HG03457 (cell line): Measurements from ENCODE around the gene EVI5.
A peak's percentile ranks its signal among the peaks of the same experiment; 100 is the strongest.
"Not testable (repeated sequence)": the region's sequence is repeated elsewhere in the genome, so short reads cannot be mapped to it uniquely, and the experiment has no call there.

Experiments
- ATAC-seq: cut with Tn5 transposase; IDR thresholded peaks from one replicate; pipeline ENCODE4 v1.9.1; 2021; ENCODE audit warnings: moderate number of reproducible peaks; ENCODE audit not compliant: unreplicated experiment

EVI5 gene

DNA sequence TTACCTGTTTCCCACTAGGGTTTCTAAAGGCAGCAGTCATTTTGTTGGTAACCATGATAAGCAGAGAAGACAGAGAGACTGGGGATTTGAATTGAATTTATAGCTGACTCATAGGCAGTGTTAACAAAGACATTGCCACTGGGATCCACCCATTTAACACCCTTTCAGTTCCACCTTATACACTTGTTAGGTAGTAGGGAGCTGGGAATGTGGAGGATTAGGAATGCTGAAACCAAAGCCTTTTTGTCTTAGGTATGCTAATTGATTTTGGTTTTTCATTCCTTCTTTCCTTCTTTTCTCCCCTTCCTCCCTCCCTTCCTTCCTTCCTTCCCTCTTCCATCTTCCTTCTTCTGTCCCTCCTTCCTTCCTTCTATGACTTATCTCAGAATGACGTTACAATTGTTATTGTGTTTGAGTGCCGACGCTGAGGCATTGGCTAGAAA lies 7.5 kb upstream of the EVI5 start:
- no peak for ATAC-seq

DNA sequence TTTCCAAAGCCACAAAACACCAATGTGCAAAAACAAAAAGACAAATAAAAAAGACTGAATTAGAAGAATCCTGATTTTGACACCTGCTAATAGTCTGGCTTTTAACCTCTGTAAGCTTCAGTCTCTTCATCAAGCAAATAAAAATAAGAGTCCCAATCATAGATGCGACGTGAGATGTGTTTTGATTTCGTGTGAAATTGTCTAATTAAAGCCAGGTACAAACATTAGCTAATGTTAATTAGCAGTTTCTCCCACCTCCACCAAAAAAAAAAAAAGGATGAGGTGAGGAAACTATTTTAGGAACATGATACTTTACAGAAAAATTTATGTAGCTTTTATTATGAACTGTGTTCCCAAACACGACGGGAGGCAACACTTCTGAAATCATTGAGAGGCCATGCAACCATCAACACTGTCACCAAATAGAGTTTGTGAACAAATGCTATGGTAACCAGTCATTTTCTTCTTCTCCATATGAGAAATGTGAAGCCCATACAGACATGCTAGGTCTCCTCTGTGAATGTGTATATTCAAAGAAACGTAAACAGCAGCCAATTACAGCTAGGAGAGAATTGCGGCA lies 6.7 kb upstream of the EVI5 start:
- no peak for ATAC-seq

DNA sequence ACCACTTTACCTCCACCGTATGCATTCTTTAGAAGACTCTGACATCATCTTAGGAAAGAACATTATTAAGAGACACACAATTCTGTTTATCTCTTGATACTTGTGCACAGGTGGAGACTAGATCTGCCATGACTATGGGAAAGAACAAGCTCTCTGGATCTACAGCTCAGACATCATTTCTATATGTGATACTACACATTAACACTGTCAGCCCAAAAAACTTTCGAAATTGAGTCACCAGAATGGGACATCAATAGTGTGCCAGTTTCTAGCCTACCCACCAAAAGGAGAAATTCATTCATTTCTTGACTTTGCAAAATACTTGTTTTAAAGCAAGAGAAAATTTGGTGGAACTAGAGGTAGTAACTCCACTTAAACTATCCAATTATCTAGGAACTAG lies 6.0 kb upstream of the EVI5 start:
- no peak for ATAC-seq

DNA sequence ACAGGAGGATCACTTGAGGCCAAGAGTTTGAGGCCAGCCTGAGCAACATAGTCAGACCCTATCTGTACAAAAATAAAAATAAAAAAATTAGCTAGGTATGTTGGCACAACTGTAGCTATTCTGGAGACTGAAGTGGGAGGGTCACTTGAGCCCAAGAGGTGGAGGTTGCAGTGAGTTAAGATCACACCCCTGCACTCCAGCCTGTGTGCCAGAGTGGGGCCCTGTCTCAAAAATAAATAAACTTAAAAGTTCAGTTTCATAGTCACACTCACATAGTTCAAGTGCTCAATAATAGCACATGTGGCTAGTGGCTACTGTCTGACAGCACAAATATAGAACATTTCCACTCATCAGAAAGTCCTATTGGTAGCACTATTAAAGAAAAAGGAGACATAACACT lies 5.2 kb upstream of the EVI5 start:
- ATAC-seq: no peak

DNA sequence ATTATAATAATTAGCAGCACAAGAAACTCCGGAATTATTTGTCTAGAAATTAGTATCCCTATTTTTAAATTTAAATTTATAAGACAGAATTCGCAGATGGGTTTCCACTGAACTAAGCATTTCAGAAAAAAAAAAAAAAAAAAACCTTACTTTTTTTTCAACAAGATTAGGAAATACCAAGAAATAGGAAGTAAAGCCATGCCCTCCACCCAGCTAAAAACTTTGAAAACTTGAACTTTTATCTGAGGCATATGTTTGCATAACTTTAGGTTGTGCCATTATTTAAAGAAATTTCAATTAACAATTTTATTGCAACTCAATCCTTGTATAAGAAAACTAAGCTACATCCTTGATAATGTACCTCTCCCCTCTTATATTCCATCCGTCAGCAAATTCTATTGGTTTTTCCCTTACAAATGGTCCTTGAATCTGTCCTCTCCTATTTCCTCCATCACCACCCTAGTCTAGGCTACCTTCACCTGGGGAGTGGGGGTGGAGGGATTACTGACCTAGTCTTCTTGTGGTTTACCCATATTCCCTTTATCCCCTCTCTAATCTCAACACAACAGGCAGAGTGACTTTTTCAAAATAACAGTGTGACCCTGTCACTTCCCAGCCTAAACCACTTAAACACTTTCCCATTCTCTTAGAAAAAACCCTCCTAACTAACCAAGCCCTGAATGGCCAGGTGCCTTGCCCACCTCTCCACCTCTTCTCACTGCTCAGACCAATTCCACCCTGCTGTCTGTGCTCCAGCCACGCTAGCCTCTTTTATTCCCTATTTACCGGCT lies 1.4 kb upstream of the EVI5 start:
- ATAC-seq: no peak

DNA sequence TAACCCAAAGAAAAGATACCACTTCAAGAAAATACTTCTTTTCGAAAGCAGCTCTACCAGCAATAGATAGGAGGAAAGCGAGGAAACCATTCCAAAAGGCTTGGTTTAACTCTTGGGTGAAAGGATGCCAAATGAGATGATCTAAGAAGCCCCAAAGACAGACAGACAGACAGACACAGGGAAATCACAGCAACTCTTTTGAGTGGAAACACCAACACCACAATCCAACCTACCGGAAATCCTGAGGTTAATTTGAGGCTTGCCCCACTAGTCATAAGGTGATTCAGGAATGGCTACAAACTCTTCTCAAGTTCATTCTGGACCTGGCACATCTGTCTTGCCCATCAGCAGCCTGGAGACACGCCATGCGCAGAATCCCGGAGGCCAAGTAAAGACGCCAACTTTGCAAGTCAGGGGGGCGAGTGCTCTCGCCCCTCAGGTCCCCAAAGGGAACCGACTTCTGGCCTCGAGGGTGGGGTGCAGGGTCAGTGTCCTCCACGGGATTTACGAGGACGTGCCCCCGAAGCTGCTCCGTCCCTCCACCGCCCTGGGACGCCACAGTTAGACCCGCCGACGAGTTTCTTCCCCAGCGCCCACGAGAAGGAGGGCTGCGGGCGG lies 778 bp downstream of the EVI5 start:
- peak; percentile 18 for ATAC-seq

DNA sequence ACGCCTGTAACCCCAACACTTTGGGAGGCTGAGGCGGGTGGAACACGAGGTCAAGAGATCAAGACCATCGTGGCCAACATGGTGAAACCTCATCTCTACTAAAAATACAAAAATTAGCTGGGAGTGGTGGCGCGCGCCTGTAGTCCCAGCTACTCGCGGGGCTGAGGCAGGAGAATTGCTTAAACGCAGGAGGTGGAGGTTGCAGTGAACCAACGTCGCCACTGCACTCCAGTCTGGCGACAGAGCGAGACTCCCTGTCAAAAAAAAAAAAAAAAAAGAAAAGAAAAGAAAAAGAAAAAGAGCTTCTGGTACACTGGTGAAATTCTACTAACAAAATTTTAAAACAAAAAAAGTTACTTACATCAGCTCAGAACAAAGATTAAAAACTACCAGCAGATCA lies 1.4 kb downstream of the EVI5 start:
- ATAC-seq: not testable (repeated sequence)

DNA sequence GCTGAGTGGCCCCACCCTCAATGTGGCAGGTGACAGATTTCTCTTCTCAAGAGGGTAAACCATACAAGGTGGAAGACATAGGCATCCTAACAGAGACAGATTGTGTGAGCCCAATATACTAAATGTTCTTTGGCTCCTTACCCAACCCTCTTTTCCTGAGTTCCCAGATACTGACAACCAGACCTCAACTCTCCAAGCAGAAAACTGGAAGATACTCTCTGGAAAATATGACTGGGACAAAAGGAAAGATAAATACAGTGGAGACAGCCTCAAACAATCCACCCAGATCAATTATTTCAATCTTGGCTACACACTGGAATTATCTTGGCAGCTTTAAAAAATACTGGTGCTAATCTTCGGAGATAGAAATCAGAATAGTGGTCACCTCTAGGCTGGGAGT lies 6.5 kb downstream of the EVI5 start:
- no peak for ATAC-seq

DNA sequence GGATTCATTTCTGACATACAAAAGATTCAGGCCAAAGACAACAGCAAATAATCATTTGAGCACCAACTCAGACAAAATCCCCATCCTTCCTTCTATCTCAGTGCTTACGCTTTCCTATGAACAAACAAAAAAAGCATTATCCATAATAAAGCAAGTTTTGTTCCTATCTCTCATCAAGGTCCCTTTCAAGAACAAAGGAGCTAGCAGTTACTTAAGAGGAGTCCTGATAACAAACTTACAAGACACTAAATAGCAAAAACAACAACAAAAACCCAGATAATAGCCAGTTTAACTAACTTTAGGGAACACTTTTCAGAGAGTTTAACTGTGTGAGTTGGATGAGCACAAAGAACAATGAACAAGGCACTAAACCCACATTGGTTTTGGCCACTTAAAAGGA lies 10.5 kb downstream of the EVI5 start:
- no peak for ATAC-seq

DNA sequence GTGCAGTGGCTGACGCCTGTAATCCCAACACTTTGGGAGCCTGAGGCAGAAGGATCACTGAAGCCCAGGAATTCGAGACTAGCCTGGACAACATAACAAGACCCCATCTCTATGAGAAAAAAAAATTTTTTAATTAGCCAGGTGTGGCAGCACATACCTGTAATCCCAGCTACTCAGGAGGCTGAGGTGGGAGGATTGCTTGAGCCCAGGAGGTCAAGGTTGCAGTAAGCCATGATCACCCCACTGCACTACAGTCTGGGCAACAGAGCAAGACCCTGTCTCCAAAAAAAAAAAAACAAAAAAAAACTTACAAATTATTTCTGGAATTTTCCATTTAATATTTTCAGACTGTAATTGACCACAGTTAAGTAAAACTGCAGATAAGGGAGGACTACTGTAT lies 11.2 kb downstream of the EVI5 start:
- ATAC-seq: not testable (repeated sequence)

DNA sequence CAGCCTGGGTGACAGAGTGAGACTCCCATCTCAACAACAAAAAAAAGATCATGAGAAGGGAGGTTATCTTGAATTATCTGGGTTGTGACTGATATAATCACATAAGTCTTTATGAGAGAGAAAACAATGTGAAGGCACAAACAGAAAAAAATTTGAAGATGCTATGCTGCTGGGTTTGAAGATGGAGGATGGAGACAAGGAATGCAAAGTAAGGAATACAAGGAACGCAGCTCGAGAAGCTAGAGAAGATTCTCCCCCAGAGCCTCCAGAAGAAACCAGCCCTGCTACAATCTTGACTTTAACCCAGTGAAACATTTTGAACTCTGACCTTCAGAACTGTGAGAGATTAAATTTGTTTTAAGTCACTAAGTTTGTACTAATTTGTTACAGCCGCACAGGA lies 15.1 kb downstream of the EVI5 start:
- ATAC-seq: no peak

DNA sequence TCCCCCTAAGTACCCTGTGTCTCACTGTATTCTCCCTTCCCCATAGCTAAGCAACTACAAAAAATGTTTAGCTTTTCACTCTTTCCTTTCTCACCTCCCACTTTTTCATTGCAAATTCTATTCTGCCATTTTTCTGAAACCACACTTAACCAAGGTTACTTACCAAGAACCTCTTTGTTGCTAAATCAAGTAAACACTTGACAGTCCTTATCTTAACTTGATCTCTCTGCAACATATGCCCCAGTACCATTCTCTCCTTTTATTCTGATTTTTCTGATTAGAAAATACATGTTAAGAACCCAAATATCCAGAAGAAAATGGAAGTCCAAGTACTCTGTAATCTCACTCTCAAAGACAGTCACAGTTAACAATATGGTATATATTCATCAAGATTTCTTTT lies 16.0 kb downstream of the EVI5 start:
- ATAC-seq: no peak

DNA sequence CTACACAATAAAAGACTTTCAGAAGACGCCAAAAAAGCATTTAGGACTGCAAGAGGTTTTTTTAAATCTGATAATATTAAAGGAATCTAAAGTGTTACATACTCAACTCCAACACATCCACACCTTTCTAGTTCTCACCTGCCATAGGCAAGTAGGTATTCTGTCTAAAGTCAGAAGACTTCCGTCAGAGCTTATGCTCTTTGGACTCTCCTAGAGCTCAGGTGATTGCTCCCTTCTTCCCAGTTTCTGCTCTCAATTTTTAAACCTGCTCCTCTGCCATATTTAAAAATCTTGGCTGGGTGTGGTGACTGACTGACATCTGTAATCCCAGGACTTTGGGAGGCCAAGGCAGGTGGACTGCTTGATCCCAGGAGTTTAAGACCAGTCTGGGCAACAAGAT lies 16.6 kb downstream of the EVI5 start:
- no peak for ATAC-seq

DNA sequence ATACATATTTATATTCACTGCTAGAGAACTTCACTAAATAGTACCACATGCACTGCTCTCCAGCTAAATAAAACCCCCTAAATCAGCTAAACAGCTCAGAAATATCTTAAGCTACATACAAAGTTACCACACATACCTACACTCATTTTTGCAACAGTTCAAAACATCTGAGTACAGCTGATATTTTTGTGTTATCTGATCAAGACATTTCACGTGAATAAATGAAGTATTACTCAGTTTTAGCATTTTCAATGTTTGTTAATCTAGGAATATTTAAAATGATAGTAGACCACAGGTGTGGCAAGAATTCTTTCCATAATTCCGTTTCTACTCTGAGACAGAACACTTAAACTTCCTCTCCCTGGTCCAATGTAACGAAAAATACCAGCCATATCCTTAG lies 20.8 kb downstream of the EVI5 start:
- ATAC-seq: no peak

DNA sequence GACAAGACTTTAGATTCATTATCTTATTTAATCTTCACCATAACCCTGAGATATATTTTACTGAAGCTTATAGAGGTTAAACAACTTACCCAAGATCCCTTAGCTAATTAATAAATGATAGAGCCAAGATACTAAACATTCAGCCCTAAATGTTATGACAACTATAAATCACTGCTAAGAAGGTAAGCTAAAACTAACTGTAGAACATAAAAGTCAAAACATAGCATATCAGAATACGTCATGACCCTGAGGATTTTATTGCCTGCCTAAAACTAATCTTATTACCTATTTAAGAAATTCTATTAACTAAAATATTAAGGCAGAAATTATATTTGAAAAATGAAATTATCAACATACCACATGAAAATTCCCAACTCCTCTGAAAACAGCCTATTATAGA lies 22.6 kb downstream of the EVI5 start:
- ATAC-seq: no peak

DNA sequence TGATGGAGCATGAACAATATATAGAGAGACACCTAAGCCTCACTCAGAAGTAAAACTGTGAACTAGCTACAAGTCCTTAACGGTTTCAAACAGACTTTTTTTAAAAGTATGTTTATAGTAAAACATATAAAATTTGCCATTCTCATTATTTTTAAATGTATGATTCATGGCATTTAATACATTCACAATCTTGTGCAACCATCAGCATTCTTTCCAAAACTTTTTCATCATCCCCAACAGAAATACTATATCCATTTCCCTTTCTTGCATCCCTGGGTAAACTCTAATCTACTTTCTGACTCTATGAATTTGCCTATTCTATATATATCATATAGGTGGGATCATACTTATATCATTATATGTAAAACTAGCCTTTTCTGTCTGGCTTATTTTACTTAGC lies 25.5 kb downstream of the EVI5 start:
- no peak for ATAC-seq

DNA sequence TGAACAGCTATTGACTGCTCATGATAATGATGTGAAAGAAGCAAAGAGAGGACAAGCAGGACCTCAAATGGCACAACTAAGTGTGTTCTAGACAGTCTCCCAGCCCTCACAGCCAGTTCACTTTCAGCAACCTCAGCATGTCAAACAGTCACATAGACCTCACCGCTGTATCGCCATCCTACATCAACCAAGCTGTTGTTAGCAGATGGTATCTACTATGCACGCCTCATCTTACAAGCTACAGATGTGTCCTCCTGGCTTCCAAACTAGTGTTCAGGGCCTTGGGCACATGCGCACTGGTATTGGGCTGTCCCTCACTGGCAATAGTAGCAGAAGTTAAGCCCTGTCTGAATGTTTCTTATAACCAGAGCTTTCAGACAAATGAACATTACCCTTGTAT lies 28.4 kb downstream of the EVI5 start:
- no peak for ATAC-seq

DNA sequence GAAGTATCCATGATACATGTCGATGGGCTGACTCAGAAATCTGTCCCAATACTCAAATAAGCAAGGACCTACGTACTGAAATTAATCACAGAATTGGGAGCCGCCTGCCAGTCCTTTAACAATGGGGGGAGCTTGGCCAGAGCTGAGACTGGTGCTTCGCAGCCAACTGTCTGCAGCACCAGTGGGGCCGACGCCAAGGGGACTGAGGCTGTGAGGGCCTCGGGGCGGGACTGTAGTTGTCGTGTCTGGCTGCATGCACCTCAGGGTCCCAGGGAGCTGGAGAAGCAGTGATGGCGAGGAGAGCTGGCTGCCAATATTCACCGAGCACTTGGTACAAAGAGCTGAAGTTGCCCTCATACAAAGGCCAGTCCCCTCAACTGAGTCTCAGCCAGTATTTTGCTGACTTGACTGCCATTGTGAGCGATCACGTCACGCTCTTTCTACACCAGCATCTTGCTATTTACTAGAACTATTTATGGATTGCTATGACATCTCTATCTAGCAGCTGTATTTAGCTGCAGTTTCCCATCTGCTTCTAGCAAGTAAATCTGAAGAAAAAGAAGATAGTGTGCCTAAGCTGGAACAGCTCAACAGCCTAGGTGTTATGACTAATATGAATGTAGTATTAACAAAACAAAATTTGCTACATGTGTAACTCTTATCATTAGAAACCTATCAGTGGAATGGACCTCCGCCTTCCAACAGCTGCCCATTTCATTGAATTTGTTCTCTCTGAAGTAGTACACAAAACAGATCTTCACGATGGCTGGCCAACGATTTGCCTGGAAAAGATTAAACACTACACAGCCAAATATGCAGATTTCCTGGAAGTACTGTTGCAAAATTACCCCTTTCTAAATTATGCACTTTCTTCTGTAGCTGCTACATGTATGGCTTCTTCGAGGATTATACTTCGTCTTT lies 29.1 kb downstream of the EVI5 start:
- ATAC-seq: no peak

DNA sequence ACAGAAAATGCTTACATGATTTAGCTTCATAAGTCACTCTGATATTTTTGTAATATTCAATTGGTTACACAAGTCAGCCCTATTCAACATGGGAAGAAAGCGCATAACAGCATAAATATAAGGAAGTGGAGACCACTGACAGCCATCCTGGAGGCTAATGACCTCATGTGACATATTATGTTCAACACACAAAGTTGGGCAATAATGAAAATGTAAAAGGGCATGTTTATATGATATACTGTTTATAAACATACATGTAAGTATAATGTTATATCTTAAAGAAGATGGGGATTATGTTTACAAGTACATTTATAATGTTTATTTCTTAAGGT lies 30.2 kb downstream of the EVI5 start:
- ATAC-seq: no peak

DNA sequence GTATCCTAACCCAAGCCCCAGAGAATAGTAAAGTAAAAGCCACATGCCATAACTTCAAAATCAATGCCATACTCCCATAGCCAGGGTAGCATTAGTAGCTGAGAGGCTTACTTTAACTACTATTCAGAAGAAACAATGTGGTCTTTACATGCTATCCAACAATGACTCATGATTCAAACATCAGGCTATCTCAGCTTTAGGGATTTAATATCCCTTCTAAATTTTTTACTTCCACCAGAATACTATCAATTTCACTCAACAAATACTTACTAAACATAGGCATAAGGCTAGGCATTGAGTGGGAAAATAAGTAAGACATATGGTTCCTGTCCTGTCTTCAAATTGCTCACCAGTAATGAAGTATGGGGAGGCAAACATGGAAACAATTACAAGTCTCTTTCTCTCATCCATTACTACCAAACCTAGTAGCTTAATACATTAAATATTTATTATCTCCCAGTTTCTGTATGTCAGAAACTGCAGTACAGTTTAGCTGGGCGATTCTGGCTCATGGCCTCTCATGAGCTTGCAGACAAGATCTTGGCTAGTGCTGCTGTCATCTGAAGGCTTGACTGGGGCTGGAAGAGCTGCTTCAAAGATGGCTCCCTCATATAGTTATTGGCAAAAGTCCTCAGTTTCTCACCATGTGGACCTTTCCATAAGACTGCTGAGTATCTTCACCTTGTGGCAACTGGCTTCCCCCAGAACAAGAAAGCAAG lies 30.7 kb downstream of the EVI5 start:
- no peak for ATAC-seq

DNA sequence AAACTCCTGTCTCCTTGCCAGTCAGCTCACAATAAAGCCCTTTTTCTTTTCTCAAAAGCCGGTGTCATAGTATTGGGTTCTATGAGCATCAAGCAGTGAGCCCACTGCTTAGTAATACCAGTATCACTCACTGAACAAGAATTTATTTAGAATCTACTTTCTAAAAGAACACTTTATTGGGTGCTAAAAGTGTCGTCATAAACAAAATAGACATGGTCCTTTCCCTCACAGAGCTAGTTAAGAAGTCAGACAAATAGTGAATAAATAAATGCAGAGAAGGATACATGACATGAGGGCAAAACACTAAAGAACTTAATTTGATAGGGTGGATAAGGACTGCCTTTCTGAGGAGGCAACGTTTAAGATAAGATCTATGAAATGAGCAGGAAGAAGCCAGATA lies 32.2 kb downstream of the EVI5 start:
- no peak for ATAC-seq
